Right forelimb (tissue), 1 donor: Measurements from ENCODE around the gene TBCB.
"Not testable (repeated sequence)": the region's sequence is repeated elsewhere in the genome, so short reads cannot be mapped to it uniquely, and the experiment has no call there.

Experiments used
- DNase-seq: peaks from one replicate; pipeline ENCODE4 v3.0.0-alpha.2; 2018

The TBCB gene

DNA sequence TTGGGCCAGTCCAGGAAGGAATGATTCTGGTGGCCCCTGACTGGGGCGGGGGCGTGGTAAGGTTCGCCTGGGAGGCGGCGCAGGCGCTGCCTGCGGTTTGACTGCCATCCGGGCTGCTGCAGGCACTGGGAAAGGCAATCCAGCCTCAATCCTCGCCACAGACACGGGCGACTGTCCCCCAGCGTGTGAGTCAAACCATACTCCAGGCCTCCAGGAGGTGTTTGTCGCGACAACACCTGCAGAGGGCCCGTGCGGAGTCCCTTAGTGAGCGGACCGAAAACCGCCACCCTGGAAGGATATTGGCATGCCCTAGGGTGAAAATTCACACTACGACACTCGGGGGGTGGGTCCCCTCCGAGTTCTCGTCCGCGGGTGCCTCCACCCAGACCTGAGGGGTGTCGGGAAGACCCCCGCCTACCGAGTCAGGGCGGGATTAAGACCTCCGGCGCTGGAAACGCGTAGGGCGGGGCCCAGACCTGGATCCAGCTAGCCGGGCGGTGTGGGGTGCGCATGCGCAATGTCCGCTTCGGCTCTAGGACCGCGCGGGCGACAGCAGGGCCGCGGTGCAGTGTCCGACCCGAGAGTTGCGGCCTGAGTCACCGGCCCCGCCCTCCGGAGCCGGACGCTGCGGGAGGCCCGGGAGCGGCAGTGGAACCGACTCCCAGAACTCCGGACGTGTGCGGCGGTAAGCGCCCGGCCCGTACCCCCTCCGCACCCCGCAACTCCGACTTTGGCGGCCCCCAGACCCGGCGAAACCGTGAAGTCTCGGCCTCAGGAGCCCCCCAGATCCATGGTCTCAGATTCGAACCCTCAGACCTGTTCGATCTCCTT is 24.4 kb downstream of the TBCB start, which contains the start of gene CAPNS1:
CAPNS1 (plus strand) TSS at position 594 of the 831 bp plus-strand sequence. CDS start 946 bp downstream, outside the sequence.
- peak; percentile 98 for DNase-seq

DNA sequence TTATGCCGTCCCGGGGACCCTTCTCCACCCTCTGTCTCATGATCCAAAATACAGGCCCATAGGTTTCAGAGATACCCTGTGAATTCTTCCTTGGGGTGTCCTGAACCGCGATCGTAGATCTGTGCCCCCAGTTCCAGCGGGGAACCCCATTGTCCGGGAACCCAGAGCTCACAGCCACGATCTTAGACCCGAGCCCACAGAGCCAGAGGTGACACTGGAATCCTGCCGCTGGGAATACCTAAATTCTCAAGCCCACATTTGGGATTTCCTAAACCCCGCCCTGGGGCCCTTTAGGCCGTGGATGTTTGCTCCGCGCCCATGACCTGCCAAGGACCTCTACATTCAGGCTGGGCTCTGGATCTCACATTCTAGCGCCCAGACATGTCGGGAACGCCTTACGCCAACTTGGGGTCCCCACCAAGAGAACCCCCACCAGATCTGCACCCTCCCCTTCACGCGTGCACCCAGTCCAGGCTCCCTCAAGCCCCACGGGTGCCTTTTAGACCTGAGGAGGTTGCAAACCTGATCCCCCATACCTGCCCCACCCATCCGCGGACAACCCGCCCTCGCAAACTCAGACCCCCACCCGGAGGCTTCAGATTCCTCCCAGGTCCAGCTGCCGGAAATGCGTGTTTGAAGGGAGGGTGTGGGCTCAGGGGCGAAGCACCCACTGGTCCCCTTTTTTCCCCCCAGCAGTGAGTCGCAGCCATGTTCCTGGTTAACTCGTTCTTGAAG is 25.2 kb downstream of the TBCB start:
- peak; percentile 55 for DNase-seq

DNA sequence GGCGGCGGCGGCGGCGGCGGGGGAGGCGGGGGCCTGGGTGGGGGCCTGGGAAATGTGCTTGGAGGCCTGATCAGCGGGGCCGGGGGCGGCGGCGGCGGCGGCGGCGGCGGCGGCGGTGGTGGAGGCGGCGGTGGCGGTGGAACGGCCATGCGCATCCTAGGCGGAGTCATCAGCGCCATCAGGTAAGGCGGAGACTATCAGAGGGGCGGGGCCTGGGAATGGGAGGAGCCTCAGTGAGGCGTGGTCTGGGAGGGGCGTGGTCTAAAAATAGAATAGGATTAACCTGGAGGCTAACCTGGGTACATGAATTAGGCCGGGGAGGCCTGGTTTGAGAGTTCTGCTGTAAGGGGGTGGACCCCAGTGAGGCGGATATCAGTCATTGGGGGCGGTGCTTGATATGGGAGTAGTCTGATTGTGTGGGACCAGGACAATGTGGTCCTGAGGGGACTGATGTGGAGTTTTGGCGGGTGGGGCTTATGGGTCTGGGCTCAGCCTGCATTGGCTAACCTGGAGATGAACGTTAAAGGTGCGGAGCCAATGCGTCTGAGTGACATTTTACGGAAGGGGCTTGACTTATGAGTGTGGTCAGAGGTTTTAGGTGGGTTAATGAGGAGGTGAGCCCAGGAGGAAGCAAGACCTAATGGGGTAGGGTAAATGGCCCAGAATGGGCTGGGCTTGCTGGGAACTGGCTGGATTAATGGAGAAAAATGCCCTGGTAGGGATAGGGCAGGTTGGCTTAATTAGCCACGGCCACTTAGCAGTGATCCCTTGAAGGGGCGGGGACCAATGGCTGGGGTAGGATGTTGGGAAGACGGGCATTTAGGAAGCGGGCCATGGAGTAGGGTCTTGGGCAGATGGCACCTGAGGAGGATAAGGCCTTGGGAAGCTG is 26.0 kb downstream of the TBCB start:
- peak; percentile 88 for DNase-seq

DNA sequence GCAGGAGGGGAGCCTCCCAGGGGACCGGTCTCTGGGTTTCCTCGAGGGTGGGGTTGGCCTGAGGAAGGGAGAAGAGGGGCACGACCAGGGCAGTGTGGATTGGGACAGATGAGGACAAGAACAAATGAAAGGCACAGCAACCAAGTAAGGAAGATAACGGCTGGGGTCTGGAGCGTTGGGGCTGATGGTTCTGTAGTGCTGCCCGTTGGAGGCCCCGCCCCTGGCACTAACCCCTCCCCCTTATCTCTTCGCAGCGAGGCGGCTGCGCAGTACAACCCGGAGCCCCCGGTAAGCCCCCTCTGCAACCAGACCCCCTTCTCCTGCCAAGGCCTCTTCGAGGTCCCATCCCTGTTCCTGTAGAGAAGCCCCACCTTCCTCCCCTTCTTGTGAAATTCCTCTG is 26.8 kb downstream of the TBCB start:
- no peak for DNase-seq

DNA sequence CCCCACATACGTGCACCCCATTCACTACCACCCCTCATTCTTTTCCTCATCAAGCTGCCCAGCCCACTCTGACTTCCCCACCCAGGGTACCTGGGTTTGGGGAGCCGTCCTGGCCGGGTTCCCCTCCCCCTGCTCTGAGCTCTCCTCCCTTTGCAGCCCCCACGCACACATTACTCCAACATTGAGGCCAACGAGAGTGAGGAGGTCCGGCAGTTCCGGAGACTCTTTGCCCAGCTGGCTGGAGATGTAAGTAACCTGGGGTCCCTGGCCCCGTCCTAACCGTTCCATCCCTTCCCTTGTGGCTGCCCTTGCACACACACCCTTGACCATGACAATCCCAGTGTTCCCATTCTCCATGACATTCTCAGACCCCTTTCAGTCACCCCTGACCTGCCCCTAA is 27.2 kb downstream of the TBCB start:
- DNase-seq, result no peak

DNA sequence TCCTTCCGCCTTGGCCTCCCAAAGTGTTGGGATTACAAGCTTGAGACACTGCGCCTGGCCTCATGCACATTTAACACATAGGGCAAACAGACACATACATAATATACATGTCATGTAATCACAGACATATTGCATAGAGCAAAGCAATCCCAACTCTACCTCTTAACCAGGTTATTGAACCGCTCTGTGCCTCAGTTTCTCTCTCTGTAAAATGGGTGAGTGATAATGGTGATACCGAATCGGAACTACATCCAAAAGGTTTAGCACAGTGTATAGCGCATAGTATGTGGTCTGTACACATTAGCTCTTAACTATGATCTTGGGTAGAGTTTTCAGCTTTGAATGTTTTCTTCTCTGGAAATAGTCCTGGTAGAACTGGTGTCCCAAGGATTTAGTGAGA is 29.4 kb downstream of the TBCB start:
- DNase-seq, result no peak

DNA sequence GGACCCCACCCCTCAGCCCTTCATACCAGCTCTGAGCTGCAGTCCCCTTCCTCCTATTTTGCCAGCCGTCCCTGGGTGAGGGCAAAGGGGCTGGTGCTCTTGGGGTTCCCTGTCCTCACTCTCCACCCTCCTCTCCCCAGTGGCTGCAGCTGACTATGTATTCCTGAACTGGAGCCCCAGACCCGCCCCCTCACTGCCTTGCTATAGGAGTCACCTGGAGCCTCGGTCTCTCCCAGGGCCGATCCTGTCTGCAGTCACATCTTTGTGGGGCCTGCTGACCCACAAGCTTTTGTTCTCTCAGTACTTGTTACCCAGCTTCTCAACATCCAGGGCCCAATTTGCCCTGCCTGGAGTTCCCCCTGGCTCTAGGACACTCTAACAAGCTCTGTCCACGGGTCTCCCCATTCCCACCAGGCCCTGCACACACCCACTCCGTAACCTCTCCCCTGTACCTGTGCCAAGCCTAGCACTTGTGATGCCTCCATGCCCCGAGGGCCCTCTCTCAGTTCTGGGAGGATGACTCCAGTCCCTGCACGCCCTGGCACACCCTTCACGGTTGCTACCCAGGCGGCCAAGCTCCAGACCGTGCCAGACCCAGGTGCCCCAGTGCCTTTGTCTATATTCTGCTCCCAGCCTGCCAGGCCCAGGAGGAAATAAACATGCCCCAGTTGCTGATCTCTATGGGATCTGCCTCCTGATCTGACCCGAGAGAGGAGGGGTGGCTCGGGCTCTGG is 34.6 kb downstream of the TBCB start:
- no peak for DNase-seq

DNA sequence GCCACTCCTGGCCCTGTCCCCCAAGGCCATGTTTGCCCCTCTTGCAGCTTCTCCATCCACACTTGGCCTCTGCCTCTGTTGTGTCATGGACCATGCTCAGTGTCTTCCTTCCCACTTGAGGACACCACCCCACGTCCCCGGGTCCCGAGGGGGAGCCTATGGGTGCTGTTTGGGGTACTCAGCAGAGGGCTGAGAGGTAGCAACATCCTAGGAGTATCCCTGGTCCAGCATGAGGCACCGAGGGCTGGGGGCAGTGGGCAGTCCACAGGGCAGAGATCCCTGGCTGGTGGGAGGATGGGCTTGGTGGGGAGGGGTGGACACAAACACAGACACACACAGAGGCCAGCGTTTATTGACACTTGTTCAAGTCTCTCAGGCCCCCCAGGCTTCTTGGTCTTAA is 35.3 kb downstream of the TBCB start:
- no peak for DNase-seq

DNA sequence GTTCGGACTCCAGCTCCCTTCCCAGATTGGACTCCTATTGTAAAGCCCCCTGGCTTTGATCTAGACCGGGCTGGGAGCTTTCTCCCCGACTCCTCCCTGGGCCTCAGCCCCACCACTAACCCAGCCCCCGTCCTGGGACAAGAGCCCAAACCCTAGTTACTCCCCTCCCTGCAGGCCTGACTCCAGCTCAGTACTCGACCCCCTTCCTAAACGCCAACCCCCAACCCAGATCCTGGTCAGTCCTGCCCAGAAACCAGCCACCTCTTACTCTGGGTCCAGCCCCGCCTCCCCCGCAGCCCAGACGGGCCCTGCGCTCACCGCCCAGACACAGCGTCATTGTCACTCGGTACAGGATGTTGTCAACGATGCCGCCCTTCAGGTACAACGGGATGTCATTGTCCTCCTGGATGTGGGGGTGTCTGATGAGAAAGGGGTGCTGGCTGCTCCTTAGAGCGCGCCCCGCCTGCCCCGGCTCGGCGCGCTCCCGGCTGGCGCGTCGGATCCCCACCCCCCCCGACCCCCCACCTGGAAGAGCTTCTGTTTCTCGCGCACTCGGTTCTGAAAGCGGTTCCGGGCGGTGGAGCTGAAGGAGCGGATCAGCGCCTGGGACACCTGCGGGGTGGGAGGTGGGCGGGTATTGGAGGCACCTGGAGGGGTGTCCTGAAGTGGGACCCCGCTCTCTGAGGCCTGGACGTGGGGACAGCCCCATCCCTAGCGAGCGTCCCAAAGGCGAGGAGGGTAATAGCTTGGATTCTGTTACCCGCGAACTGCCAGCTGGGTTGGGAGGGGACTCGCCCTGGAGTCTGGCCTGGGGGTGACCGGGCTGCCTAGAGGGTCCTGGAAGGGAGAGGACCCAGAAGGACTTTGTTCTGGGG is 36.1 kb downstream of the TBCB start:
- peak; percentile 80 for DNase-seq

DNA sequence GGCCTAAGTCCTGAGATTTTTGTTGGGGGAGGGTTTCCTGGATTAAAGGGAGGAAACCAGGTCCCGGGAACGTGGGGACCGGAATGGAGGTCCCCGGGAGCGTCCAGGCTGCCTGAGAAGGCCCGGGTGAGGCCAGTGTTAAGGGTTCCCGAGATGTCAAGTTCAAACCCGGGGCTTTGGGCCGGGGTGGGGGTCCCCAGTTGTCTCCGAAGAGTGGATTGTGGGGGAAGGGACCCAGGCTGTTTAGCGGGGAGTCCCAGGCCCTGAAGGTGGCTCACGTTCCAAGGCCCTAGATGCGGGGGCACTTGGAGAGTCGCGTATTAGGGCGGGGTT is 36.7 kb downstream of the TBCB start:
- DNase-seq, result peak; percentile 59

DNA sequence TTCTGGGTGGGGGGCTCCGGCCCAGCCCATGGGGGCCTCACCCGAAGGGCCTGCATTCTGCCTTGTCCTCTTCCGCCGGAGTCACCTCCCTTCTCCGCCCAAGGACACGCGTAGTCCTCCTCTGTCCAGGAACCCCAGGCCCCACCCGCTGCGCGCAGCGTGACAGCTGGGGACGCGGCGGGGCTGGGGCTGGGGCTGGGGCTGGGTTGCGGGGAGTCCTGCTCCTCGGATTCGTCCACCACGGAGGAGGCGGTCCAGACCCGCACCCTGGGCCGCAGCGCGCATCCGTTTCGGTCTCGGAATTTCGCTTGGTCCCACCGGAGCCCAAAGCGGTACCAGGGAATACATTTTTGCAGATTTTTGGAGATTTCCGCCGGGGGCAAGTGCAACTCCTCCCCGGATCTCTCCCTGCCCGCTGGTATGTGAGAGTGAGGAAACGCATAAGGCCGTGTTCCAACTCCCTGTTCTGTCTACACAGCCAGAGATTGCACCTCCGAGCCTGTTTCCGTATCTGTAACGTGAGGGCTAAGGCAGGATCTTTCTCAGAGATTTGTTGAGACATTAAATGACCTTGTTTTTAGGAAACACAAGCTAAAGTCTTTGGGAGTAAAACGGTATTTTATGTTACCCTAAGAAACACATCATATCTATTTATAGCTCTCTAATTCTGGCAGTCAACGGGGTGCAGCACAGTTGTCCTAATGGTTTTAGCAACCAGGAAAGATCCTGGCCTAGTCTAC is 37.3 kb downstream of the TBCB start, which contains the start of gene COX7A1:
COX7A1 (minus strand) TSS at position 96 of the 740 bp plus-strand sequence; CDS start at position 56, 40 bp downstream.
- peak; percentile 83 for DNase-seq

DNA sequence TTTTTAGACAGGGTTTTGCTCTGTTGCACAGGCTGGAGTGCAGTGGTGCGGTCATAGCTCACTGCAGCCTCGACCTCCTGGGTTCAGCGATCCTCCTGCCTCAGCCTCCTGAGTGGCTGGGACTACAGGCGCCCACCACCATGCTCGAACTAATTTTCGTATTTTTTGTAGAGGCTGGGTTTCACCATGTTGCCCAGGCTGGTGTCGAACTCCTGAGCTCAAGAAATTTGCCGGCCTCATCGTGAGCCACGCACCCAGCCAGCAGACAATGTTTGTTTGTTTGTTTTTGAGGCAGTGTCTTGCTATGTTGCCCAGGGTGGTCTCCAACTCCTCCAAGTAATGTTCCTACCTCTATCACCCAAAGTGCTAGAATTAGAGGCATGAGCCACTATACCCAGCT is 37.9 kb downstream of the TBCB start:
- DNase-seq, result no peak

DNA sequence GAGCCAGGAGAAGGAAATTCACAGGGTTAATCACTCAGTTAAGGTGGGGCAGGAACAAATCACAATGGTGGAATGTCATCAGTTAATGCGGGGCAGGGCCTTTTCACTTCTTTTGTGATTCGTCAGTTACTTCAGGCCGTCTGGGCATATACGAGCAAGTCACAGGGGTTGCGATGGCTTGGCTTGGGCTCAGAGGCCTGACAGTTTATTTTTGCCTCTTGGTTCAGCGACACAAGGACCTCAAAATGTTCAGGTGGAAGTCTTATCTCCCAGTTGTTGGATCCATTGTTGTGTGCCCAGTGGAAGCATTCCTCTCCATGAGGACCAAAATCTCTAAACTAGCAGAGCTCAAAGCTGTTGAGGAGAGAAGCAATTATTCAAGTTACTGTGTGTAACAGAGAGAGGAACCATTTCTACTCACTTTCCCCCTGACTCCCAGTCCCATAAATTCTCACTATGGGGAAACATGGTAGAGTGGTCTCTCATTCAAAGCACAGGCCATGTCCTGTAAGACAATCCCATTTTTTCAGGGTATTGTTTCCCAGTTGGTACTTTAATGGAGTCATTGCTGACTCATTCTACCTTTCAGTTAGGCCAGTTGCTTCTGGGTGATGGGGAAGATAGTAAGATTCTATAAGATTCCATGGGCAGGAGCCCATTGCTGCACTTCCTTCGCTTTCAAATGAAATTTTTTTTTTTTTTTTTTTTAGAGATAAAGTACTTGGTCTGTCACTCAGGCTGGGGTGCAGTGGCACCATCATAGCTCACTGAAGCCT is 45.7 kb downstream of the TBCB start:
- DNase-seq, result no peak

DNA sequence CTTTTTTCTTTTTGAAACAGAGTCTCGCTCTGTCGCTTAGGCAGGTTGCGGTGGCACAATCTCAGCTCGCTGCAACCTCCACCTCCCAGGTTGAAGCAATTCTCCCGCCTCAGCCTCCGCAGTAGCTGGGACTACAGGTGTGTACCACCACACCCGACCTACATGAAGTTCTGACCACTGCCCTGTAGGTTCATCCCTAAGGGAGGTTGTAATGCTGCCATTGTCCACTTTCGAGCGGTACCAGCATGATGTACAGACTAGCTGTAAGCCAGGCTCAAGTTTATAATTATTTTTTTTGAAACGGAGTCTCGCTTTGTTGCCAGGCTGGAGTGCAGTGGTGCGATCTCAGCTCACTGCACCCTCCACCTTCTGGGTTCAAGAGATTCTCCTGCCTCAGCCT is 48.5 kb downstream of the TBCB start:
- no peak for DNase-seq

DNA sequence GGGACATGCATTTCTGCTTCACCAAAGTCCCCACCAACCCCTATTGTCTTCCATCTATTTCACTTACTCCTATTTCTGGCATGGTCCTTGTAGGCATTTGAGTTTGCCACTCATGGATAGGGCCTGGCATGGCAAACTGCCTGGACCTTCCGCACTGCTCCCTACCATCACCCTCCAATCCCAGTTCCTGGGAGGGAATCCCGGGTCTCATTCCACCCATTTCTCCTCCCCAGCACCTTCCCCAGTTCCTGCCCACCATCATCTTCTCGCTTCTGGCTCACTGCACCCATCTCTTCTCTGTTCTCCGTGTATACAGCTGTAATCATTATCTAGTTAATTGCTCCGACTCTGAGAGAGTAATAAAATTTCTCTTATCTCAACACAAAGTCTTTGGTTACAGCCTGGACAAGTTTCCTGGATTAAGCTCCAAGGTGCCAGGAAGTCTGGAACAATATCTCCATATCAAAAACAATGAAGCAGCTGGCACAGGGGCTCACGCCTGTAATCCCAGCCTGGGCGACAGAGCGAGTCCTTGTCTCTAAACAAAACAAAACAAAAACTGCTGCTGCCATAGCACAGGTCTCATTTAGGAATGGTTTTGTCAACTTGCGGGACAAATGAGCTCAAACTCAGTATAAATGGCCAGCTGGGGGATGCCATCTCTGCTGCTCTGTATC is 54.0 kb downstream of the TBCB start:
- DNase-seq, result peak; percentile 57

DNA sequence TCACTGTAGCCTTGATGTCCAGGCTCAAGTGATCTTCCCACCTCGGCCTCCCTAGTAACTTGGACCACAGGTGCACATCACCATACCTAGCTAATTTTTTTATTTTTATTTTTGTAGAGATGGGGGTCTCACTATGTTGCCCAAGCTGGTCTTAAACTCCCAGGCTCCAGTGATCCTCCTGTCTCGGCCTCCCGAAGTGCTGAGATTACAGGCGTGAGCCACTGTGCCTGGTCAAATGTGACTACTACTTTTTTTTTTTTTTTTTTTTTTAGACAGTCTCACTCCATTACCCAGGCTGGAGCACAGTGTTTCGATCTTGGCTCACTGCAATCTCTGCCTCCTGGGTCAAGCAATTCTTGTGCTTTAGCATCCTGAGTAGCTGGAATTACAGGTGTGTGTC is 57.6 kb downstream of the TBCB start:
- no peak for DNase-seq

DNA sequence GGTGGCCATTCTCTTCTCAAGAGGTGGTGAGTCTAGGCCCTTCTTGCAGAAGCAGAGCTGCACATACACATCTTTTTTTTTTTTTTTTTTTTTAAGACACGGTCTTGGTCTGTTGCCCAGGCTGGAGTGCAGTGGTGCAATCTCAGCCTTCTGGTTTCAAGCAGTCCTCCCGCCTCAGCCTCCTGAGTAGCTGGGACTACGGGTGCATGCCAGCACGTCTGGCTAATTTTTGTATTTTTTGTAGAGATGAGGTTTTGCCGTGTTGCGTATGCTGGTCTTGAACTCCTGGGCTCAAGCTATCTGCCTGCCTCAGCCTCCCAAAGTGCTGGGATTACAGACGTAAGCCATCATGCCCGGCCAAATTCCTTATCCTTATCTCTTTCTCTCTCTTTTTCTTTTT is 58.6 kb downstream of the TBCB start:
- DNase-seq, result not testable (repeated sequence)
